Measurements from ENCODE around the gene ZNF732. TPM values are rescaled to one million over a fixed set of nuclear protein-coding genes. Genes with fewer than 3 reads are reported as not detected.

The ZNF732 gene
- 0.97 and 2.1 TPM in 2 replicates for total RNA-seq

DNA sequence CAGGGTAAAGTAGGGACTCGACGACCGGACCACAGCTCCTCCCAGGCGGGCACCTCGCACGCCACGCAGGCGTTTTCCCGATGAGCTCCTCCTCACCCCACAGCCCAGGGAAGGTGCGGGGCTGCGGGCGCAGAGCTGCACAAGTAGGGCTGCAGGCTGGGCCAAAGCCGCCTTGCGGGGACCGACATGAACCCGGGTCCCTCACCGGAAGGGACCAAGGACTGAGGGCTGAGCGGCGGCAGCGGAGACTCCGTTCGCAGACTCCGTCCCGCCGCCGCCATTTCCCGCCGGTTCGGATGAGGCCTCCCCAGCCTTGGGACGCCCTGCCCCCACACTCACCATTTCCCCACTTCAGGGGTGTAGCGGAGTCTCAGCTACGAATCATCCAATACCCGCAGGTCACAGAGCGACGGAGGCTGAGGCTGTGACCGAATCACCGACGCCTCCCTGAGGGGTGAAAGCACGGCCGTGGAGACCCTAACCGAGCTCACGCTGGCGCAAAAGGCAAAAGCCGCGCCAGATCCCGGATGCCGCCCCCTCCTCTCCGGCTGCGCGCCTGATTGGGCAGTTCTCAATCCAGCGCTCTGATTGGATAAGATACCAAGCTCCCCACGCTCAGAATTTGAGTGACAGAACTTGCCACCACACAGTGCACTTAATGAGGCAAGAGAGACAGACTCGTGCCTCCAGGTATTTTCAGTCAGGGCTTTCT, at the start of gene ZNF732:
TSS of gene ZNF732 (minus strand) at position 506 of the 712 bp plus-strand sequence. CDS start at position 342, 164 bp downstream.

GRCh38 chr4:337143-337931, 32.1 kb upstream of the ZNF732 start, which contains the start of gene ZNF141:
Gene ZNF141, plus strand, starts transcription at chr4:337814. Its CDS starts 170 bp downstream, at chr4:337984.

Other genes with a start within 250 kb of the ZNF732 start
- 4.9 and 6.2 TPM in 2 replicates for gene ZNF718, start 181.0 kb downstream of the ZNF732 start, total RNA-seq
- 9.1 and 13.5 TPM in 2 replicates for gene ZNF141, start 32.3 kb upstream of the ZNF732 start, total RNA-seq
- 10.5 and 19.5 TPM in 2 replicates for gene ZNF721, start 193.7 kb upstream of the ZNF732 start, total RNA-seq
- gene PIGG, start 193.7 kb upstream of the ZNF732 start, total RNA-seq = 30.2 and 37.4 TPM in 2 replicates

All from epithelial cell of umbilical artery (primary cell).